AML-193 (cell line): ENCODE data around the gene TACR2.

Experiments
- DNase-seq, 2 experiments: peaks; one replicate each; lab custom pipeline; 2025; lab: John Stamatoyannopoulos, UW

TACR2 gene

GRCh38 chr10:69416695-69417094 is at the start of gene TACR2:
Gene TACR2 (minus strand): TSS chr10:69416918. CDS start chr10:69416323, 595 bp downstream.
- no peak for DNase-seq

DNA sequence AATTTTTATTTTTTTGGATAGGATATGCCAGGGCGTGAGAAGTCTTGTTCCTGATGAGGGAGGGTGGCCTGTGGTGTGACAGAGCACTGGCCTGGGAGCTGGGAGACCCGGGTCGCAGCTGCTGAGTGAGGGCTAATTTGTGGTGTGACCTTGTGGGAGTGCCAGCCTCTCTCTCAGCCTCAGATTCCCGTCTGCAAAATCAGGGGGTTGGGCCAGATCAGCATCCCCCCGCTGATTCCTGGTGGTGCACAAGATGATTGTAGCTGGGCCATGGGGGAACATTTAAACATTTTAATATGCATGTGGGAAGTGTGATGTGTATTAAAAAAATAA is 49.4 kb upstream of the TACR2 start:
- no peak for DNase-seq

- DNase-seq = no peak
Measured at GRCh38 chr10:69465457-69466157, 48.9 kb upstream of the TACR2 start.

DNA sequence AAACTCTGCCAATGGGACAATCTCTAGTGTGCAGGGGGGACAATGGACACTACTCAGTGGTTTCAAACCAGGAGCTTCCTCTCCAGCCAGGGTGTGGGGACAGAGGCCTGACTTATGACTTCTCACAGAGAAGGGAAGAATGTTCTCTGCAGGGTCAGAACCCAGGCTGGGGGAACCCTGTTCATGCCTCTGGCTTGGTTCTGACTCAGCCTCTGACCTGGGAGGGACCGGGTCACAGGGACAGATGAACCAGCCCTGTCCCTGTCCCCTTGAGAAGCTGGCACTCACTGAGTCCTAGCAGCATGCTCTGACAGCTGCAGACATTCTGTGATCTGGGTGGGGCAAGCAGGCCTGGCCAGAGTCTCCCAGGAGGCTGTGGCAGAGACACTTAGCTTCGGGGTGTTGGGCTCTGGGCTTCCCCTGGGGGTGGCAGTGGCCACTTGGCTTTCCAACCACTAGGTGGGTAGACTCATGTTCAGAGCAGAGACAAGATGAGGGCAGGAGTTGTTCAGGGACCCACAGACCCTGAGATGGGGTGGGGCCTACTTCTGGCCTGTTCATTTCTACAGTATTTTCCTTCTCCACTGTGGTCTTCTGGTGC is 48.2 kb upstream of the TACR2 start:
- DNase-seq = no peak

GRCh38 chr10:69464401-69464800 is 47.7 kb upstream of the TACR2 start:
- DNase-seq = no peak

DNA sequence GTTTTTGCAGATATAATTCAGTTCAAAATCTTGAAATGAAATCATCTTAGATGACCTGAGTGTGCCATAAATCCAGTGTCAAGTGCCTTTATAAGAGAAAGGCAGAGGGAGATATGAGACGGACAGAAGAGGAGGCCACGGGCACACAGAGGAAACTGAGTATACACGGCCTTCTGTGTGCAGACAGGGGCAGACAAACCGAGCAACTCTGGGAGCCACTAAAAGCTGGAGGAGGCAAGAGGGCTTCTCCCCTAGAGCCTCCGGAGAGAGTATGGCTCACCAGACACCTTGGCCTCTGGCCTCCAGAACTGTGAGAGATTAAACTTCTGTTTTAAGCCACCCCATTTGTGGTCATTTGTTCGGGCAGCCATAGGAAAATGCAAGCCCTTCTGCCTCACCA is 47.2 kb upstream of the TACR2 start:
- DNase-seq = no peak

GRCh38 chr10:69461243-69462025 is 44.7 kb upstream of the TACR2 start:
- DNase-seq = no peak

GRCh38 chr10:69460576-69461242 is 44.0 kb upstream of the TACR2 start:
- no peak for DNase-seq

DNA sequence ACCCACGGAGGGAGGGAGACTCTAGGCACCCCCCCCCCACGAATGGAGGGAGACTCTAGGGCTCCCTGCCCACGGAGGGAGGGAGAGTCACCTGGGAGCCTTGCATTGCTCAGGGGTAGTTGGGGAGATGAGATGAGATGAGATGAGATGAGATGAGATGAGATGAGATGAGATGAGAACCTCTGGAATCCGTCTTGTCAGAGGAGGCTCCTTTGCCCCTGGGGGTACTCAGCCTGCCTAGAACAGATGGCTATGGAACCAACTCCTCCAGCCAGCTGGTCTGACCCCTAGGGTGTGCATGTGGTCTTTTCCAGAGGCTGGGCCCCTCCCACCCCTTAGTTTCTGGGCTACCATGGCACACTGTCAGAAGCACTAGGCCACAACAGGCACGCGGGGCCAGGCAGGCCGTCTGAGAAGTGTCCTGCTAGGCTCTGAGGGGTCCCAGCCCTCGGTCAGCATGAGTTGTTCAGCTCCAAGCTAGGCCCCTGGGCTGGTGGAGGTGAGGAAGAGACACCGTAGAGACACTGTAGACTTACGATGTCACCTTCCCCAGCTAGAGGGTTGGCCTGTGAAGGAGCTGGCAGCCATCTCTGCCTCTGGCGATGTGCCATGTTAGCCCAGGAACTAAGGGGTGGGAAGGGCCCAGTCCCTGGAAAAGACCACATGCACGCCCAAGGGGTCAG is 43.3 kb upstream of the TACR2 start:
- DNase-seq = no peak

DNA sequence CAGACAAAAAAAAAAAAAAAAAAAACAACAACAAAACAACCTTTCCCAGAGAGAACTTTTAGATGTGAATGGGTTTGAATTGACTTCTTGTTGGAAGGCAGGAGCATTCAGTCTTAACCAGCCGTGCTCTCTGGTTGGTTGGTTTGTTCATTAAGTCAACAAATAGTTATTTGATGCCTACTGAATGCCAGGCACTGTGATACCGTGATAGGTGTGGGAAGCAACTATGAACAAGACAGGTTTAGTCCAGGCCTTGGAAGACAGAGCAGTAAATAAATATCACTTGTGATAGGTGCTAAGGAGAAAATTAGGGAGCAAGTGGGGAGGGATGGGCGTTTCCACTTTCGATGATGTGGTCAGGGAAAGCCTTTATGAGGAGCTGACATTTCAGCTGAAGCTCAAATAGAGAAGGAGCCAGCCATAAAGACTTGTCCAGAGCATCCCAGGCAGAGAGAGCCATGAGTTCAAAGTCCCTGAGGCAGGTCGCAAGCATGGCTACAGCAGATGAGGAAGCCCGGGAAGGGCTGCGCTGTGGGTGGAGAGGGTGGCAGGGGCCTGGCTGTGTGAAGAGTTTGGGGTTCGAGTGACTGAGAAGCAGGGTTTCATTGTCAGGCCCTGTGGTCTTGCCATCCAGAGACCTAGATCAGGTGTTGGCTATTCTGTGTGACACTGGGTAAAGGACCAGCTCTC is 42.5 kb upstream of the TACR2 start:
- no peak for DNase-seq

DNA sequence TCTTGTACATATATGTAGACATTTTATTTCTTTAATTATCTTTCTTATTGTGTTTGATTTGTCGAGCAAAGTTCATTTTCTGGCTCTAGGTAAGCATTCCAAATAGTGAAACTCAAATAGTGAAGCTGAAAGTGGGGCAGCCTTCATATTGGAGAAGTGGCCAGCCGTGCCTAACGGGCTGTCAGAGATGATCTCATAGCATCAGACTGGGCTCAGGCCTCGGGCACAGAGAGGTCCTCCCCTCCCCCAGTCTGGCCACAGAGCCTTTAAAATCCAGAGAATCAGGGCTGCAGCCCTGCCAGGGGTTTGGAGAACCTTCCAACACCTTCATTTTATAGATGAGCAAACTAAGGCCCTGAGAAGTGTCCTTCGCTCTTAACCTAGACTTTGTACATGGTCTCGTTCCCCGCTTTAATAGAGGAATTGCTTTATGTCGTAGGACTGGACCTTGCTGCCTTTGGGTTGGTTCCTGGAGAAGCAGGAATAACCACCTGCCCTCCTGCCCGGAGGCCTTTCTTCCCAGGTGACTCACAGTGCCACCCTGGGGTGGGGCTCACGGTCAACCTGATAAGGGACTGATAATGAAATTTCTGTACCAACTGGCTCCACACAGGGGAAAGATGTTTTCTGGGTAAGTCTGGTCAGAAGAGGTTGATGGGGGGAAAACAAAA is 41.8 kb upstream of the TACR2 start:
- DNase-seq = no peak

DNA sequence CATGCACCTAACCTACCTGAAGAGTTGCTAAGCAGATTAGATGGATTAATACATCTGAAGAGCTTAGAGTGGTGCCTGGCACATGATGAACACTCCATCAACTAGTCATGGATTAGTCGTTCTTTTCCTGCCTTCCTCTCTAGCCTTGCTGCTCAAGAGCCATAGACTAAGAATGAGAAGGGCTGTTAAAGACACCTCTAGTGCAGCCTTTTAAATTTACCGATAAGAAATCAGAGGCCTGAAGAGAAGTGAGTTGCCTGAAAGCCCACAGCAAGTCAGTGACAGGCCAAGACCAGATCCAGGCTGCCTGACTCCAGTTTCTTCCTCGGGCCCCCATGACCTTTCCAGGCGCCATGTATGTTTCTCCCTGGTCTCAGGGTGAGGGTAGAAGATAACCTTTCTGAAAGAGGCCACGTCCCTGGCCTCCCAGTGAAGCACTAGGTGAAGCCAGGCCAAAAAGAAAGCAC is 41.1 kb upstream of the TACR2 start:
- DNase-seq = no peak

DNA sequence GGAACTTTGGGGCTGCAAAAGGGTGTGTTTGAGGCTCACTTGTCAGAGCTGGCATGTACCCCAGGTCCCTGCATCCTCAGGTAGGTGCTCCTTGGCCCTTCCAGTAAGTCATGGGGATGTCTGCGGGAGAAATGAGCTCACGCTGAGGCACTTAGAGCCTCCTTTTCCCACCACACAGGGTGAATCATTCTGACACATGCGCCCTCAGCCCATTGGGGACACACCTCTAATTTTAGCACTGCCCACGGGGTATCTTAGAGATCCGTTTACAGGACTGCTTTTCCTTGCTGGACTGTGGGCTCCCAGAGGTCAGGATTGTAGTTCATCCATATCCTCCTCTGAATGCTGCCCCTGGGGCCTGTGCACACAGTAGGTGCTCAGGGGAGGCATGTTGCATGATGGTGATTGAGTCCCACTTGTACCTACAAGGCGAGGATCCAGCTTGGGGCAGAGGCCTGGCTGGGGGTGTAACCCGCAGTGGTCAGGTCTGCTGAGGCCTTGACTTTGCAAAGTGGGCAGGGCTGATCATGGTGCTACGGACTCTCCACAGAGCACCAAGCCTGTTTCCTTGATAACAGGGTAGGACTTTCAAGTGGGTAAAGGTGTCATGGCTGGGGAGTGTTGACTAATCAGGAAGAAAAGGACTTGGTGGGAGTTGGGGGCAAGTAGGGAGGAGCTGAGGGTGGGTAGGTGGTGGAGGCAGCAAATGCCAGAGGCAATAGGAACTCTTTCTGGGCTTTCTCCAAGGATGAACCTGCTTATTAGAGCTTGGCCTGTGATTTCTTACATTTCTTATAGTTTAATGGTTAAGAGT is 40.4 kb upstream of the TACR2 start:
- no peak for DNase-seq

- no peak for DNase-seq
Measured at GRCh38 chr10:69455006-69455763, 38.5 kb upstream of the TACR2 start.

GRCh38 chr10:69453795-69454194 is 37.1 kb upstream of the TACR2 start:
- no peak for DNase-seq

DNA sequence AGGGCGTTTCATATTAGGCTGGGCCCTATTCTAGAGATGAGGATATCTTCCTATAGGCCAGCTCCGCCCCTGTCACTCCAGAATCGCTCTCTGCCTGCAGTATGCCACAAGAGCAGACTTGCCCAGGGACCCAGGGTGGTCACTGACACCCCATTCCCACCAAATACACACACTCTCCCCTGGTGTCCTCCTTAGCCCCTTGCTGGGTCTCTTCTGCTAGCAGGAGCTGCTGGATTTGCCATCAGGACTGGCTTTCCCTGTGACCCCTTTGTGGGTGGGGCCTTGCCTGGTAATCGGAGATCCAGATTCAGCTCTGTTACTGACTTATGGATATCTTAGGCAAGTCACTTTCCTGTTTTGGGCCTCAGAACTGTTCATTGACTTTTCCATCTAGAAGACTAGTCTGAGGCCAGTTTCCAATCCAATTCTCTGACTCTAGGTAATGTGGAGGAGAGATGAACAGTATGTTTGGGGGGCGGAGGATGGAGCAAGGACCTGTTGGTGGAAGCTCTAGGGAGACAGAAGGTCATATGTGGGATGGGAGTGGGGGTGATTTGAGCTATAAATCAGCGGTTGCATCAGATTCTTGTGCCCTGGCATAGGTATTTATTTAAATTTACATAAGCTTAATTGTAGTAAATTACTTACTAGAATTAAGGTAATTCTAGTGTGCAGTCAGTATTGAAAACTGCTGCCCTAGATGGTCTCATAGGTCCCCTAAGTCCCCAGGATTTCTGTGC is 36.1 kb upstream of the TACR2 start:
- no peak for DNase-seq

DNA sequence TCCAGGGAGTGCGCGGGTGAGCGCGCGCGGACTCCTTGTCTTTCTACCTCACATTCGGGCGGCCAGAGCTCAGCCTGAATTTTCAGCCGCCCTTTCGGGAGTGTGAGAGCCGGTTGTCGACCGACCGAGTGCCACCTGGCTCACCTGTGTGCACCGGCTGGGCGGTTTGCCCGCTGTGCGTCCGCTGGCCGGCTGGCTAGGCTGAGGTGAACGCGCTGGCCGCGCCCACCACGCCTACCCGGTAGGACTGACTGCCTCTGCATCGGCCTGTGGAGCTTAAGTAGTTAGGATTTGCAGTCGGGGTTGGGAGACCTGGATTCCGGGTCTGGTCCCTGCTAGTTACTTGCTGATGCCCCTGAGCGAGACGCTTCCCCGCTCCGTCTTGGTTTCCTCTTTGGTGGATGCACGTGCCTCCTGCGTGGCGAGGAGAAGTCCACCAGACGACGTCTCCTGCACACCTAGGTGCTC is 35.1 kb upstream of the TACR2 start:
- no peak for DNase-seq

GRCh38 chr10:69451209-69451783 is 34.6 kb upstream of the TACR2 start, which contains the start of gene TSPAN15:
Gene TSPAN15 (plus strand): TSS chr10:69451465. CDS start chr10:69451595, 130 bp downstream.
- DNase-seq = no peak
